Activated CD4-positive, alpha-beta T cell treated with anti-CD3 and anti-CD28 coated beads for 36 hours (primary cell): ENCODE measurements around the gene CDH12. TPM values are rescaled to one million over a fixed set of nuclear protein-coding genes. Genes with fewer than 3 reads are reported as not detected.
"Not testable (repeated sequence)": the region's sequence is repeated elsewhere in the genome, so short reads cannot be mapped to it uniquely, and the experiment has no call there.

Experiments
- ATAC-seq: fragments of 200-7000 bp; cut with Tn5 transposase; one replicate; pipeline ENCODE4 v1.10.0; 2021; ENCODE audit warnings: mild to moderate bottlenecking, moderate library complexity
- CTCF ChIA-PET: fragments of 350-600 bp; sonication (Branson Sonifier 250); formaldehyde crosslinking; loops from one replicate; lab custom pipeline; 2021; ENCODE audit warnings: antibody characterized with exemption; lab: Charles Lee
- POLR2A ChIA-PET: fragments of 350-600 bp; sonication (Branson Sonifier 250); formaldehyde crosslinking; loops from one replicate; lab custom pipeline; 2021; ENCODE audit warnings: antibody characterized with exemption, inconsistent platforms; lab: Charles Lee
- DNase-seq: peaks from one replicate; pipeline ENCODE4 v3.0.0-alpha.2; 2020
- H3K27ac Mint-ChIP-seq: one replicate; pipeline ENCODE4 v1.8.0; 2021; ENCODE audit warnings: mixed read lengths
- H3K27me3 Mint-ChIP-seq: one replicate; pipeline ENCODE4 v1.8.0; 2021; ENCODE audit warnings: mixed read lengths
- H3K36me3 Mint-ChIP-seq: one replicate; pipeline ENCODE4 v1.8.0; 2021; ENCODE audit warnings: low read depth, mixed read lengths
- H3K4me1 Mint-ChIP-seq: one replicate; pipeline ENCODE4 v1.8.0; 2021; ENCODE audit warnings: mixed read lengths
- H3K4me3 Mint-ChIP-seq: one replicate; pipeline ENCODE4 v1.8.0; 2021; ENCODE audit warnings: mild to moderate bottlenecking, moderate library complexity, mixed read lengths
- H3K9me3 Mint-ChIP-seq: one replicate; pipeline ENCODE4 v1.8.0; 2021; ENCODE audit warnings: low read depth, mixed read lengths
- intact Hi-C, 2 experiments: fragments of 100-400 bp; cut with DNase I in 1 of 2; cut with micrococcal nuclease in 1 of 2; formaldehyde crosslinking; loops; one replicate each; pipeline versions ENCODE4 v1.14.2 to v1.15.1; 2022 to 2024; cut with DNase I, micrococcal nuclease
- total RNA-seq, 2 experiments: library from RNA; stranded (reverse); gene quantifications; one replicate each; pipeline ENCODE4 v1.2.3, GENCODE V29; 2021

CDH12 gene
- total RNA-seq, 2 experiments from 2014 or later, result not detected

DNA sequence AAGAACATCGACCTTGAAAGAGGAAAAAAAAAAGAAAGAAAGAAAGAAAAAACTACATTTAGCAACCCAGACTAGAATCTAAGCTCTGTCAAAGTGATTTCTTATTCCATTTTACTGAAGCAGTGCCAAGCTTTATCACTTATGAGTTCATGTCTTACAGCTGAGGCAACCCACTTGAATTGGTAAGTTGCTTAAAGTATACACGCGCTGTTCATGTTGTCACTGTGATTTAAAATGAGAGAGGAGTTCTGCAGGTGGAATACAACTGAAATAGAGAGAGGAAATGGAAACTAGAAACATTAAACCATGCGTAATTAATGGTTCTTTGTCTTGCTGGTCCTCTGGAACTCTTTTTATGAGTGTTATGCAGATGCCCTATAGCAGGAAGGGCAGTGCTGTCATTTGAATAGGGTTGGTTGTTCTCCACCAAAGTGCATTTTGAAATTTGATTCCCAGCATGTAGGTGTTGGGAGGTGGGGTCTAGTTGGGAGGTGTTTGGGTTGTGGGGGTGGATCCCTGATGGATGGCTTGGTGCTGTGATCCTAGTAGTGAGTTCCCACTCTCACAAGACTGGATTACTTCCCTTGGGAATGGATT lies 665.4 kb downstream of the CDH12 start:
- CTCF ChIA-PET, POLR2A ChIA-PET, H3K4me1 Mint-ChIP-seq, intact Hi-C loops, H3K4me3 Mint-ChIP-seq, H3K27ac Mint-ChIP-seq, H3K27me3 Mint-ChIP-seq, H3K36me3 Mint-ChIP-seq, DNase-seq, ATAC-seq: not testable (repeated sequence)
- H3K9me3 Mint-ChIP-seq, result peaks cover 14% of the 10 kb centered on the region

DNA sequence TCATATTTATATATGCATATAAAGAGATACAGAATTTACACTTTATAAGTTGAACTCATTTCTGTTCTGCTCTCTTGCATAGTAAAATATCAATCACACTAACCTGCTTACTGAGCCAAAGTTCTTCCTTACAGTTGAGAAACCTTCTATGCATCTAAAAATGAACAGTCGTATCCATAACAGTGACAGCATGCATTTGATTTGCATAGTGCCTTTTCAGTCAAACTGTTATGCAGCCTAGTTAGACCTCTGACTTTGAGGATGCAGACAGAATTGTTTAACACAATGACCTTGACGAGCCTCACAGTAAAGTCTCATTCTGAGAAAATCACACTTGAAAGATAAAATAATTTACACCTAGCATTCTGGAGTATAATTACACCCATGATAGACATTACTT lies 683.9 kb downstream of the CDH12 start:
- ATAC-seq, POLR2A ChIA-PET, intact Hi-C loops, H3K9me3 Mint-ChIP-seq, H3K36me3 Mint-ChIP-seq, H3K4me3 Mint-ChIP-seq, H3K4me1 Mint-ChIP-seq, H3K27ac Mint-ChIP-seq, CTCF ChIA-PET, DNase-seq, H3K27me3 Mint-ChIP-seq: not testable (repeated sequence)

DNA sequence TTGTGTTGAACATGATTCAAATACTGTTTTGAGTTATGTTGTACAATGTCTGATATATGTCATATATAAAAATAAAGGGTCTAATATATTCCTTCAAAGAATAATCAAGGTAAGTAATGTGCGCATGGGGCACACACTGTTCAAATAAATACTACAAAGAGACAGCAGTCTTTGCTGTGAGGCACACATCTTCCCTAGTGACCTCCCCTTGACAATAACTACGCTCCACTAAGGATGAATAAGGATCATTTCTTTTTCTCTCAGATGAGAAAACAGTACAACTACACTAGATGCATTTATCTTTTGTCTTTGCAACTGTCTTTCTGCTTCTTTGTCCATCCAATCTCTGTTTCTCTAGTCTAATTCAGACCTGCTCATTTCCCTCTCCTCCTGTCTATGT lies 684.4 kb downstream of the CDH12 start:
- DNase-seq, CTCF ChIA-PET, H3K4me3 Mint-ChIP-seq, intact Hi-C loops, H3K9me3 Mint-ChIP-seq, POLR2A ChIA-PET, ATAC-seq, H3K36me3 Mint-ChIP-seq, H3K27ac Mint-ChIP-seq, H3K4me1 Mint-ChIP-seq, H3K27me3 Mint-ChIP-seq: not testable (repeated sequence)

DNA sequence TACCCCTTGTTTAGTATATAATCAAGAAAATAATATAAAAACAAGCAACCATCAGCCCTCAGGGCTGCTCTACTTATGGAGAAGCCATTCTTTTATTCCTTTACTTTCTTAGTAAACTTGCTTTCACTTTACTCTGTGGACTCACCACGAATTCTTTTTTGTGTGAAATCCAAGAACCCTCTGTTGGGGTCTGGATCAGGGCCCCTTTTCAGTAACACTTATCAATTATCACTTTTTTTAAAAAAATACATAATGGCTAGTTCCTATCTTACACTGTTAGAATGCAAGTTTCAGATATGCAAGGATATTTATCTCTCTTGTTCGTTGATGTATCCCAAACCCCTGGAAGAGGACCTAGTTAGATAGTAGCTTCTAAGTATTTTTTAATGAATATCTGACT lies 687.2 kb downstream of the CDH12 start:
- H3K27ac Mint-ChIP-seq, H3K36me3 Mint-ChIP-seq, DNase-seq, POLR2A ChIA-PET, H3K4me1 Mint-ChIP-seq, ATAC-seq, H3K4me3 Mint-ChIP-seq, intact Hi-C loops, H3K27me3 Mint-ChIP-seq, H3K9me3 Mint-ChIP-seq, CTCF ChIA-PET: not testable (repeated sequence)

DNA sequence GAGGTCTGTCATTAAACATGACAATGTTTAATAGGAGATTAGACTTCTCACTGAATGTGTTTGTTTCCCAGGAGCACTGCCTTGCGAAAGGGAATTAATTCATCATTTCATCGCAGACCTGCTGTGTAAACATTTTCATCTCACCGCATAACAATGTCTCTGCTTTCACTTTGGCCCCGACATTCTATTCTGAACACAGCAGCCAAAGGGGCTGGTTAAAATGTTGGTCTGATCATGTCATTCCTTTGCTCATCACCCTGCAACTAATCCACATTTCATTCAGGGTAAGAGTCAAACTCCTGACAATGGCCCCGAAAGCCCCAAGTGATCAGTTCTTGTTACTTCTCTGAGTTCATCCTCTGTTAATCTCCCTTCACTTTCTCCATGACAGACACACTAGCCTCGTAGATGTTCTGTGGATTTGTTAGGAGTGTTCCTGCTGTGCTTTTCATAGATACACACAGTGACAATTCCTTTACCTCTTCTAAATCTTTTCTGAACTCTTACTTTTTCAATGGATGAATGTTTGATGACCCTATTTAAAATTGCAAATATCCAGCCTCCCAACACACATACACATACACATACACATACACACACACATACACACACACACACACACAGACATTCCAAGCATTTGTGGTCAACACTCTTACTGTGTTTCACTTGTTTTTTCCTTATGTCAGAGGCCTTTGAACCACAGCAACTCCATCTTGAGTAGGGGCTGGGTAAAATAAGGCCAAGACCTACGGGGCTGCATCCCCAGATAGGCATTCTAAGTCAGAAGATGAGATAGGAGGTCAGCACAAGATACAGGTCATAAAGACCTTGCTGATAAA lies 688.0 kb downstream of the CDH12 start:
- POLR2A ChIA-PET, H3K9me3 Mint-ChIP-seq, DNase-seq, ATAC-seq, CTCF ChIA-PET, H3K36me3 Mint-ChIP-seq, H3K4me1 Mint-ChIP-seq, H3K27ac Mint-ChIP-seq, H3K4me3 Mint-ChIP-seq, intact Hi-C loops, H3K27me3 Mint-ChIP-seq: not testable (repeated sequence)

DNA sequence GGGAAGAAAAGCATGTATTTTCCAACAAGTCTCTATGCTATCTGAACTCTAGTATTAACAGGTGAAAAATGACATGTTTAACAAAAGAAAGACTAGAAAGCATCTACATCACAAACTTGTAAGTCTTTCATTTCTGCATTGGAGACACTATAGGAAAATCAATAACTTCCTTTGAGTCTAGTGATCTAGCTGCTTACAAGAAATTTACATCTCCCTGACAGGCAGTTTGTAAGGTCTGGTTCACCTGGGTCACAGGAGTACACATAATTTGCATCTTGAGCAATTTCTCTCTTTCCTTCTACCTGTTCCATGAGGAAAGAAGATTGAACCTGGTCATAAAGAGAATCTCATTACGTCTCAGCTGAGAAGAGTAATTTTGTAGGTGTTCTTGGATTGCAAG lies 696.2 kb downstream of the CDH12 start:
- intact Hi-C loops, H3K36me3 Mint-ChIP-seq, H3K27me3 Mint-ChIP-seq, POLR2A ChIA-PET, H3K9me3 Mint-ChIP-seq, H3K4me3 Mint-ChIP-seq, H3K27ac Mint-ChIP-seq, CTCF ChIA-PET, H3K4me1 Mint-ChIP-seq, ATAC-seq, DNase-seq: not testable (repeated sequence)

DNA sequence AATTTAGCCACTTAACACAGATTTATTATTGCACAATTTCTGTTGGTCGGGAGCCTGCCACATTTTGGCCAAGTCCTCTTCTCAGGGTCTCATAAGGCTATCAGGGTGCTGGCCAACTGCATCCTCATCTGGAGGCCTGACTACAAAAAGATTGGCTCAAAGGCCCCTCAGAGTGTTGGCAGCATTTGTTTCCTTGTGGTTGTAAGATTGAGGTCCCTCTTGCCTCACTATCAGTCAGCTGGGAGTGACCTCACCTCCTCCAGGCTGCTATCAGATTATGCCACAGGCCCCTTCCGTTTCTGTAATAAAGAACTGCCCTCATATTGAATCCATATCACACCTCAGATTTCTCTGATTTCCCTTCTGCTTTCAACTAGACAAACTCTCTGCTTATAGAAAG lies 698.4 kb downstream of the CDH12 start:
- H3K27me3 Mint-ChIP-seq, H3K4me3 Mint-ChIP-seq, ATAC-seq, H3K9me3 Mint-ChIP-seq, H3K4me1 Mint-ChIP-seq, intact Hi-C loops, POLR2A ChIA-PET, CTCF ChIA-PET, H3K27ac Mint-ChIP-seq, H3K36me3 Mint-ChIP-seq, DNase-seq: not testable (repeated sequence)

DNA sequence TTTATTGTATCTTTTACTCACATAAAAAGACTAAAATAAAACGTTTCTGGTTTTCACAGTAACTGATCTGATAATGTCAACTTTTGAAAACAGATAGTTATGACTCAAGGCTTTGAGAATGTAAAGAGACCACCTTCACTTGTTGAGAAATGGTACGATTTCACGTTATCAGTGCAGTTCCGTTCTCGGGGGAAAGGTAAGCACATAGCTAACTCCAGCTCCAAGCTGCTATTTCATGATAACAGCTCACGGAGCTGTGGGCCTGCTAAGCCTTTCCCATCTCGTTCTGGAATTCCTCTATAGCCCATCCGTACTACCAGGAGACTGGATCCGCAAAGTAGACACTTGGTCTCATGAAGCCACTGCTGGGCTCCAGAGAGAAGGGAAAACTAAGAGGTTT lies 701.3 kb downstream of the CDH12 start:
- CTCF ChIA-PET, ATAC-seq, intact Hi-C loops: not testable (repeated sequence)

DNA sequence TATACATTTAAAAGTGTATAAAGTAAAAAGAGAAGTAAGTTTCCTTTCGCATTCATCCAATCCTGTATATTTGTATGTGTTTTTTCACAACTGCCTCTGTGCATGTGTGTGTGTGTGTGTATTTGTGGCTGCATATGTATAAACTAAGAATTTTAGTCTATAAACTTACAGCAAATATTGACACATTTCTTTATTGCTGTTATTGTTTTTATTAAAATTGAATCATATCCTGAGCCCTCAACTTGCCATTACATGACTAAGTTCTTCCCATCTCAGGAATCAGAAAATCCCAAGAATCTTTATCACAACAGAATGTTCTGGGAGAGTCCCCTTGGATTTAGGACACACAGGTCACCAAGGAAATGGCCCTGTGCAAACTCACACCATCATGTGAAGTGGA lies 712.7 kb downstream of the CDH12 start:
- H3K27ac Mint-ChIP-seq, CTCF ChIA-PET, H3K4me1 Mint-ChIP-seq, H3K36me3 Mint-ChIP-seq, POLR2A ChIA-PET, H3K9me3 Mint-ChIP-seq, DNase-seq, ATAC-seq, H3K27me3 Mint-ChIP-seq, intact Hi-C loops, H3K4me3 Mint-ChIP-seq: not testable (repeated sequence)

More for the DNA sequence above, 701.3 kb downstream of the CDH12 start:
- H3K4me1 Mint-ChIP-seq, H3K4me3 Mint-ChIP-seq, H3K27me3 Mint-ChIP-seq, H3K36me3 Mint-ChIP-seq, H3K27ac Mint-ChIP-seq, DNase-seq, H3K9me3 Mint-ChIP-seq, POLR2A ChIA-PET: not testable (repeated sequence)

DNA sequence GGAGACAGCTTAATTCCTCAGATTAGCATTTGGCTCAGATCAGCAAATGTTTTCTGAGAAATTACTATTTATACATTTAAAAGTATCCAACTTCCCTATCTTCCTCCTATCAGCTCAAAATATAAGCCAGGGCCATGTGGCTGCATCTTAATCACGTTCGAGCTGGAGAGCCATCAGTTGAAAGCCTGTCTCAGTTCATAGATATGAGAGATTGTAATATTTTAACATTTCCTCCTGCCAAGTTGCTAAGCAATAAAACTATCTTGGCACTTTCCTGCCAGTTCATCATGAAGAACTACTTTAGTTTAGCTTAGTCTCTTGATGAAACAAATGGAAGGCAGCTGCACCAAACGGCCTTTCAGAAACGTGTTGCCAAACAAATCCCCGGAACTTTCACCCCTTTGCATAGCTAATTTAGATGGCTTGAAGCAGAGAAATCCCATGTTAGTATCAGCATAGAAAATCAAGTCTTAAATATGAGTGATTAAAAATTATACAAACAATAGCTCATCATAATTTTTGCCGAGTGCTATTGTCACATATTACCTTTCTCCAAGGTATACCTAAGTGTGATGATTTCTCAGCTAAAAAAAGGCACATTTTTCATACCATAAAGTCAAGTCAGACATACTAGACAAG lies 713.4 kb downstream of the CDH12 start:
- H3K27me3 Mint-ChIP-seq, CTCF ChIA-PET, ATAC-seq, DNase-seq, H3K9me3 Mint-ChIP-seq, H3K36me3 Mint-ChIP-seq, H3K4me1 Mint-ChIP-seq, H3K4me3 Mint-ChIP-seq, intact Hi-C loops, H3K27ac Mint-ChIP-seq, POLR2A ChIA-PET: not testable (repeated sequence)

DNA sequence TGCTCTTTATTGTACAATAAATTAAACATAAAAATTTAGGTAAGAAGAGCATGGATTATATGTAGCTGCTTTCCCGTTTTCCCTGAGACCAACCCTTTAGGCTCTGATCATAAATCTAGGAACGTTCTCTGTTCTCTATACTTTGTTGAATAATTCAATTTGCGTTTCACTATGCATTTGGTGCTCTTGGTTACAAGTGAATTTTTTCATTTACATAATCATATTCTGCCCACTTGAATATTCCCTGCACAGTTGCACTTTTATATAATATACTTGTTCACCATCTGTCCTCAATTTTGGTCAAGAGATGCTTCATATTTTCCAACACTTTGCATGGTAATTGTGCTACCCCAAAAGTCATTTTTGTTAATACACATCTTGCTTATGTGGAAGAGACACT lies 741.8 kb downstream of the CDH12 start:
- Mint-ChIP-seq H3K9me3 (peaks cover 16% of the 10 kb centered on the region), H3K36me3 (no peaks in the 10 kb centered on the region), H3K4me1 (no peaks in the 10 kb centered on the region), H3K27ac (no peak overlapping the region), H3K27me3 (no peaks in the 10 kb centered on the region), H3K4me3 (no peak overlapping the region)
- CTCF ChIA-PET, result no interaction called here
- no peak for DNase-seq
- intact Hi-C loops, result no loop called here
- no peak for ATAC-seq
- POLR2A ChIA-PET, result no interaction called here

DNA sequence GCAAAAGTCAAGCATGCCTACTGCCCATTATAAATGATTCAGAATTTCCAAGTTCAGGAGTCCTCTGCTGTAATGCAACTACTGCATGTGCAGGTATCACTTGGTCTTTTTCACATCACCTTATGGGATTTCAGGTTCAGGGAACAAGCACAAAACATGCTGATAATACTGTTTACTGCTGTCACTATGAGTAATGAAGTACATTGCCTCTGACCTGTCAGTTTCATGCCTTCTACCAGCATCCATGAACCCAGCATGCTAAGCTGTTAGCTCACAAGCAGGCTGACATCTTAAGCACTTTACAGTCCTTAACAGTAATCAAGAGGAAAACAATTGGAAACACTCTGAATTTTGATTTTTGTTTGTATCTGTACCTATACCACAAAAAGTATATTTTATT lies 743.8 kb downstream of the CDH12 start:
- peaks cover 11% of the 10 kb centered on the region for H3K9me3 Mint-ChIP-seq
- H3K27me3 Mint-ChIP-seq, result no peaks in the 10 kb centered on the region
- POLR2A ChIA-PET, result no interaction called here
- ATAC-seq (no peak), DNase-seq (no peak)
- H3K4me1 Mint-ChIP-seq, result no peaks in the 10 kb centered on the region
- no peaks in the 10 kb centered on the region for H3K36me3 Mint-ChIP-seq
- no peak overlapping the region for H3K4me3 Mint-ChIP-seq
- CTCF ChIA-PET, result no interaction called here
- no peak overlapping the region for H3K27ac Mint-ChIP-seq
- intact Hi-C loops, result no loop called here
